Stimulated activated naive CD4-positive, alpha-beta T cell (primary cell): ENCODE measurements around the gene MOCS1.
"Not testable (repeated sequence)": the region's sequence is repeated elsewhere in the genome, so short reads cannot be mapped to it uniquely, and the experiment has no call there.

Experiments used
- DNase-seq, 6 experiments: peaks; one replicate each; lab custom pipeline; 2025; lab: John Stamatoyannopoulos, UW

MOCS1 gene

GRCh38 chr6:39934131-39934757 is at the start of gene MOCS1:
Gene MOCS1, minus strand, starts transcription at chr6:39934462. Its CDS starts 45 bp downstream, at chr6:39934417.
- DNase-seq = peak in 3 of 6 experiments; percentile 14 to 39 (median 30)

- DNase-seq = no peak
Observed at GRCh38 chr6:39984051-39984450, 49.8 kb upstream of the MOCS1 start.

GRCh38 chr6:39983193-39983592 is 48.9 kb upstream of the MOCS1 start:
- no peak for DNase-seq

- DNase-seq = no peak
Observed at GRCh38 chr6:39982720-39983119, 48.5 kb upstream of the MOCS1 start.

- peak in 1 of 6 experiments; percentile 1 for DNase-seq
Observed at GRCh38 chr6:39980839-39981580, 46.7 kb upstream of the MOCS1 start.

- DNase-seq = no peak
Observed at GRCh38 chr6:39979461-39980328, 45.4 kb upstream of the MOCS1 start.

- no peak for DNase-seq
Observed at GRCh38 chr6:39978240-39978639, 44.0 kb upstream of the MOCS1 start.

GRCh38 chr6:39973661-39974060 is 39.4 kb upstream of the MOCS1 start:
- no peak for DNase-seq

- DNase-seq = not testable (repeated sequence)
Observed at GRCh38 chr6:39972717-39973116, 38.5 kb upstream of the MOCS1 start.

- DNase-seq = not testable (repeated sequence)
Observed at GRCh38 chr6:39971131-39971530, 36.9 kb upstream of the MOCS1 start.

- no peak for DNase-seq
Observed at GRCh38 chr6:39965751-39966150, 31.5 kb upstream of the MOCS1 start.

GRCh38 chr6:39964530-39964929 is 30.3 kb upstream of the MOCS1 start:
- DNase-seq = no peak

GRCh38 chr6:39964094-39964493 is 29.8 kb upstream of the MOCS1 start:
- DNase-seq = no peak

- DNase-seq = no peak
Observed at GRCh38 chr6:39962831-39963230, 28.6 kb upstream of the MOCS1 start.

- DNase-seq = no peak
Observed at GRCh38 chr6:39961178-39961577, 26.9 kb upstream of the MOCS1 start.

- no peak for DNase-seq
Observed at GRCh38 chr6:39958947-39959346, 24.7 kb upstream of the MOCS1 start.

- DNase-seq = no peak
Observed at GRCh38 chr6:39956936-39957335, 22.7 kb upstream of the MOCS1 start.

GRCh38 chr6:39953076-39953618 is 18.9 kb upstream of the MOCS1 start:
- no peak for DNase-seq

GRCh38 chr6:39952167-39952566 is 17.9 kb upstream of the MOCS1 start:
- DNase-seq = no peak

GRCh38 chr6:39951716-39952115 is 17.5 kb upstream of the MOCS1 start:
- DNase-seq = no peak

GRCh38 chr6:39951191-39951590 is 16.9 kb upstream of the MOCS1 start:
- DNase-seq = no peak

- no peak for DNase-seq
Observed at GRCh38 chr6:39950125-39950720, 16.0 kb upstream of the MOCS1 start.
